GM12875 (cell line): ENCODE measurements around the gene MED6.

Experiments used
- H3K4me3 ChIP-seq: one replicate; pipeline ENCODE4 v1.5.1; 2011; ENCODE audit warnings: low read depth, low read length, control low read depth
- CTCF ChIP-seq: IDR thresholded peaks from 2 replicates; pipeline ENCODE4 v1.5.1; 2011; ENCODE audit warnings: low read depth, mild to moderate bottlenecking, control low read depth, inconsistent platforms, low read length, moderate library complexity, borderline replicate concordance; ENCODE audit not compliant: insufficient read depth

Gene MED6

GRCh38 chr14:70642303-70643235 lies 42.1 kb upstream of the MED6 start:
- no peak for TF ChIP-seq CTCF
- H3K4me3 ChIP-seq: peak overlapping the region; percentile 59

GRCh38 chr14:70641548-70642302 lies 41.3 kb upstream of the MED6 start, which contains the start of gene TTC9:
TSS of gene TTC9 (plus strand) at chr14:70641916. CDS start at chr14:70642130, 214 bp downstream.
- H3K4me3 ChIP-seq: peak within 1 kb of the TSS; percentile 59
- no peak for TF ChIP-seq CTCF

- H3K4me3 ChIP-seq: peak overlapping the region; percentile 59
- 0 out of 2 replicates have a peak, but pooled peaks have one; percentile 3 for TF ChIP-seq CTCF
These were observed 40.6 kb upstream of the MED6 start for GRCh38 chr14:70640938-70641547.

GRCh38 chr14:70638416-70638815 lies 38.0 kb upstream of the MED6 start:
- no peak overlapping the region for H3K4me3 ChIP-seq
- TF ChIP-seq CTCF: no peak

GRCh38 chr14:70635971-70636595 lies 35.6 kb upstream of the MED6 start:
- no peak overlapping the region for H3K4me3 ChIP-seq
- TF ChIP-seq CTCF: no peak

- H3K4me3 ChIP-seq: no peak overlapping the region
- TF ChIP-seq CTCF: no peak
These were observed 31.5 kb upstream of the MED6 start for GRCh38 chr14:70631948-70632347.
